CD4-positive, alpha-beta T cell (primary cell): ENCODE measurements around the gene VAMP7. TPM values are rescaled to one million over a fixed set of nuclear protein-coding genes. Genes with fewer than 3 reads are reported as not detected.

Experiments
- ATAC-seq: fragments of 200-7000 bp; cut with Tn5 transposase; one replicate; pipeline ENCODE4 v1.10.0; 2022; ENCODE audit warnings: mild to moderate bottlenecking; ENCODE audit not compliant: poor library complexity
- CTCF ChIA-PET: fragments of 350-600 bp; sonication (Branson Sonifier 250); formaldehyde crosslinking; loops from one replicate; lab custom pipeline; 2021; ENCODE audit warnings: antibody characterized with exemption, inconsistent platforms; lab: Charles Lee
- POLR2A ChIA-PET: fragments of 350-600 bp; sonication (Branson Sonifier 250); formaldehyde crosslinking; loops from one replicate; lab custom pipeline; 2021; ENCODE audit warnings: antibody characterized with exemption, inconsistent platforms; lab: Charles Lee
- DNase-seq, 14 experiments: peaks; one replicate each; pipeline ENCODE4 v3.0.0-alpha.2; 2013 to 2020; ENCODE audit warnings: mixed read lengths in 2 of 14
- H3K27ac ChIP-seq, 2 donors: one replicate each; pipeline versions ENCODE4 v1.5.1 to v1.7.0; 2013; ENCODE audit warnings: low read length in 2 of 2, low read depth in 1 of 2, mild to moderate bottlenecking in 1 of 2
- H3K27me3 ChIP-seq, 2 experiments: 1 replicate in 1 of 2; 2 replicates in 1 of 2; pipeline versions ENCODE4 v1.6.1 to v1.7.0; 2013; ENCODE audit warnings: low read length in 2 of 2, control low read depth in 1 of 2, mild to moderate bottlenecking in 1 of 2, moderate library complexity in 1 of 2; ENCODE audit not compliant: insufficient read depth in 2 of 2, control insufficient read depth in 1 of 2
- H3K36me3 ChIP-seq: one replicate; pipeline ENCODE4 v1.6.1; 2013; ENCODE audit warnings: low read length, control low read depth; ENCODE audit not compliant: insufficient read depth
- H3K4me1 ChIP-seq: one replicate; pipeline ENCODE4 v1.6.1; 2013; ENCODE audit warnings: low read length, control low read depth; ENCODE audit not compliant: insufficient read depth
- H3K4me3 ChIP-seq: one replicate; pipeline ENCODE4 v1.5.1; 2013; ENCODE audit warnings: mild to moderate bottlenecking, low read length, moderate library complexity
- H3K9me3 ChIP-seq, 2 experiments: 1 replicate in 1 of 2; 2 replicates in 1 of 2; pipeline versions ENCODE4 v1.6.1 to v1.7.0; 2013; ENCODE audit warnings: low read length in 2 of 2, mild to moderate bottlenecking in 2 of 2, control low read depth in 1 of 2, moderate library complexity in 1 of 2; ENCODE audit not compliant: control insufficient read depth in 1 of 2, insufficient read depth in 1 of 2
- H3K27ac Mint-ChIP-seq: one replicate; pipeline ENCODE4 v1.8.0; 2020; ENCODE audit warnings: mixed read lengths
- H3K27me3 Mint-ChIP-seq: one replicate; pipeline ENCODE4 v1.8.0; 2021; ENCODE audit warnings: mixed read lengths
- H3K36me3 Mint-ChIP-seq: one replicate; pipeline ENCODE4 v1.8.0; 2021; ENCODE audit warnings: low read depth, mixed read lengths
- H3K4me1 Mint-ChIP-seq: one replicate; pipeline ENCODE4 v1.8.0; 2021; ENCODE audit warnings: low read depth, mixed read lengths
- H3K4me3 Mint-ChIP-seq: one replicate; pipeline ENCODE4 v1.8.0; 2020; ENCODE audit warnings: mild to moderate bottlenecking, mixed read lengths
- H3K9me3 Mint-ChIP-seq: one replicate; pipeline ENCODE4 v1.8.0; 2020; ENCODE audit warnings: mixed read lengths
- intact Hi-C, 2 experiments: fragments of 100-400 bp; cut with DNase I in 1 of 2; cut with micrococcal nuclease in 1 of 2; formaldehyde crosslinking; loops; one replicate each; pipeline versions ENCODE4 v1.15.1 to v1.9.0; 2023 to 2025; cut with DNase I, micrococcal nuclease
- total RNA-seq, 174 experiments: library from RNA in 2 of 174; stranded (reverse) in 2 of 174; gene quantifications; one replicate each; pipeline ENCODE4 v1.2.3 and lab custom pipeline; 2021 to 2026
- TF ChIP-seq, protein P1 (sequence below): fragments of 200-600 bp; IDR thresholded peaks from one replicate; pipeline ENCODE4 v1.8.0; 2022; ENCODE audit warnings: antibody characterized with exemption, mild to moderate bottlenecking

VAMP7 gene
- total RNA-seq, 2 experiments from 2014 or later = 17.0 to 17.4 TPM

DNA sequence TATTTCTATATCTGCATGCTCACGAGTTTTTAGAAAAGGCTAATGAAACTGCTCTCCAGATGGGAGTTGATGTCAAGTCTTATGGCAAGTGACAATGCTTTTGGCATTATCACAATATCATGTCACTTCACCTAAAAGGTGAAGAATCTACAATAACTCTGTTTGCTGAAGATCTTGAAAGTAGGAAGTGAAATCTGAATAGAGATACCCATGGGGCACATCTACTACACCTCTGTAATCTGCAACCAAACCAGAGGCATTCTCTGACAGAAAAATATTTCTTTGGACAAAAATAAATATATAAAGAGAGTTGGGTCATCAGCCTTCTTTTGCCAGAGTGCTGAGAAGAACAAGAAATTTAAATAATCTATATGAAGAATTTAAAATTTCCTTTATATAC is 3.9 kb upstream of the VAMP7 start:
- no peaks in the 10 kb centered on the region for H3K36me3 ChIP-seq
- ATAC-seq (no peak), DNase-seq (no peak)
- H3K27ac ChIP-seq = no peak overlapping the region
- peaks cover 30% of the 10 kb centered on the region for H3K27me3 Mint-ChIP-seq
- ChIA-PET CTCF (no interaction called here), POLR2A (no interaction called here)
- peaks cover 0 to 7% of the 10 kb centered on the region in 2 experiments for H3K9me3 ChIP-seq
- H3K4me1 ChIP-seq = peaks cover 10% of the 10 kb centered on the region
- no peak overlapping the region for H3K27ac Mint-ChIP-seq
- peaks cover 9% of the 10 kb centered on the region for H3K36me3 Mint-ChIP-seq
- H3K4me3 Mint-ChIP-seq = no peak overlapping the region
- peaks cover 4 to 6% of the 10 kb centered on the region in 2 experiments for H3K27me3 ChIP-seq
- TF ChIP-seq, protein P1, sequence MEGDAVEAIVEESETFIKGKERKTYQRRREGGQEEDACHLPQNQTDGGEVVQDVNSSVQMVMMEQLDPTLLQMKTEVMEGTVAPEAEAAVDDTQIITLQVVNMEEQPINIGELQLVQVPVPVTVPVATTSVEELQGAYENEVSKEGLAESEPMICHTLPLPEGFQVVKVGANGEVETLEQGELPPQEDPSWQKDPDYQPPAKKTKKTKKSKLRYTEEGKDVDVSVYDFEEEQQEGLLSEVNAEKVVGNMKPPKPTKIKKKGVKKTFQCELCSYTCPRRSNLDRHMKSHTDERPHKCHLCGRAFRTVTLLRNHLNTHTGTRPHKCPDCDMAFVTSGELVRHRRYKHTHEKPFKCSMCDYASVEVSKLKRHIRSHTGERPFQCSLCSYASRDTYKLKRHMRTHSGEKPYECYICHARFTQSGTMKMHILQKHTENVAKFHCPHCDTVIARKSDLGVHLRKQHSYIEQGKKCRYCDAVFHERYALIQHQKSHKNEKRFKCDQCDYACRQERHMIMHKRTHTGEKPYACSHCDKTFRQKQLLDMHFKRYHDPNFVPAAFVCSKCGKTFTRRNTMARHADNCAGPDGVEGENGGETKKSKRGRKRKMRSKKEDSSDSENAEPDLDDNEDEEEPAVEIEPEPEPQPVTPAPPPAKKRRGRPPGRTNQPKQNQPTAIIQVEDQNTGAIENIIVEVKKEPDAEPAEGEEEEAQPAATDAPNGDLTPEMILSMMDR = no peak
- intact Hi-C loops = no loop called here
- no peaks in the 10 kb centered on the region for H3K9me3 Mint-ChIP-seq
- H3K4me1 Mint-ChIP-seq = peaks cover 14% of the 10 kb centered on the region
- H3K4me3 ChIP-seq = no peak overlapping the region

DNA sequence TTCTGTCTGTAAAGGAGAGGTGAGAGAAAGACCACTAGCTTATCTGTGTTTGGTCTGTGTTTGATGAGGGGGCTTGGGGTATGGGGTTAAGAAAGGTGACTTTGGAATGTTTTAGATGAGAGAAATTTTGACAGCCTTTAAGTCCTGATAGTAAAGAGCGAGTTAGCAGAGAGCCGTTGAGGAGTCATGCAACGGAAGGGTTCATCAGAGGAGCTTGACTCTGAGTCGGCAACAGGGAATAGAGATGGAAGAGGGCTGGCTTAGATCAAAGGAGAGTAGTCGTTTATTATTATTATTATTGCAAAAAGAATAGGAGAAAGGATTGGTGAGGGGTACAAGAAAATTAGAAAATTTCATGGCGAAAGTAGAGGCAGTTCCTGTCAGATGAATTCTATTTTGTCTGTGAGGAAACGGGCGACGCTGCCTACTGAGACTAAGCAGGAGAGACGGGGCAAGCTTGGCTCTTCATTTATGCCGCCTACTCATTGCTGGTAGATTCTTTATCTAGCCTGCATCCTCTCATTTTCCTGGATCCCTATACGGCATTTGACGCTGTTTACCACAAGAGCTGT is 473 bp upstream of the VAMP7 start:
- Mint-ChIP-seq H3K27ac (peak overlapping the region; percentile 96), H3K4me1 (peaks cover 32% of the 10 kb centered on the region), H3K9me3 (no peaks in the 10 kb centered on the region), H3K27me3 (peaks cover 6% of the 10 kb centered on the region), H3K4me3 (peak overlapping the region; percentile 96), H3K36me3 (peaks cover 15% of the 10 kb centered on the region)
- no peaks in the 10 kb centered on the region for H3K27me3 ChIP-seq
- H3K4me1 ChIP-seq = peaks cover 3% of the 10 kb centered on the region
- H3K36me3 ChIP-seq = peaks cover 1% of the 10 kb centered on the region
- H3K4me3 ChIP-seq = peak overlapping the region; percentile 85
- ATAC-seq (peak; percentile 16), DNase-seq (peak in 1 of 14 experiments; percentile 16)
- intact Hi-C loops = no loop called here
- peak overlapping the region; percentile 66 to 75 for H3K27ac ChIP-seq
- CTCF ChIA-PET = no interaction called here
- H3K9me3 ChIP-seq = peaks cover 0 to 7% of the 10 kb centered on the region in 2 experiments
- POLR2A ChIA-PET = no interaction called here
- TF ChIP-seq, protein P1 = no peak

DNA sequence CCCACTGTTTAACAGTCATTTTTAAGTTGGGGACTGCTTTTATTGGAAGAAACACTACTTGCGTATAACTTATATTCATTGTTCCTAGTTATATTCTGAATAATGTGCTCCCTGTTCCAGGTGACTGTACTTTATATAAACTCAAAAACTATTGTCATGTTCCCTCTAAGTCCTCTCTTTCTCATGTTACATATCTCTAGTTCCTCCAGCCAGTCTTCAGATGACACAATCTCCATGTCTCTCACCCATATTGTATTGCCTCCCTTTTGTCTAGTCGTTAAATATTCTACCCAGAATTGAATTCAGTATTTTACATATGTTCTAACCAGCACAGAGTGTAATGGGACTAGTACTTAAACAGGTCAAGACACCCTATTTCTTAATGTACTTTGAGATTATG is 5.3 kb downstream of the VAMP7 start:
- Histone ChIP-seq H3K4me1 (peaks cover 3% of the 10 kb centered on the region), H3K36me3 (peaks cover 17% of the 10 kb centered on the region), H3K27ac (no peak overlapping the region), H3K9me3 (peaks cover 0 to under 1% of the 10 kb centered on the region in 2 experiments), H3K4me3 (no peak overlapping the region), H3K27me3 (no peaks in the 10 kb centered on the region)
- TF ChIP-seq, protein P1 = no peak
- H3K27me3 Mint-ChIP-seq = no peaks in the 10 kb centered on the region
- peaks cover 37% of the 10 kb centered on the region for H3K36me3 Mint-ChIP-seq
- no peaks in the 10 kb centered on the region for H3K9me3 Mint-ChIP-seq
- peaks cover 54% of the 10 kb centered on the region for H3K4me1 Mint-ChIP-seq
- CTCF ChIA-PET = no interaction called here
- H3K4me3 Mint-ChIP-seq = no peak overlapping the region
- H3K27ac Mint-ChIP-seq = no peak overlapping the region
- ATAC-seq = no peak
- POLR2A ChIA-PET = no interaction called here
- no peak for DNase-seq
- intact Hi-C loops = no loop called here
